Muscle of leg (tissue), 16 donors: ENCODE measurements around the gene RPLP1. TPM values are rescaled to one million over a fixed set of nuclear protein-coding genes. Genes with fewer than 3 reads are reported as not detected.
A peak's percentile ranks its signal among the peaks of the same experiment; 100 is the strongest.

ENCODE experiments used
- DNase-seq: peaks from one replicate; pipeline ENCODE4 v3.0.0; 2013
- H3K27ac ChIP-seq: one replicate; pipeline ENCODE4 v1.5.1; 2013; ENCODE audit warnings: mild to moderate bottlenecking, low read length, control low read depth
- H3K27me3 ChIP-seq: one replicate; pipeline ENCODE4 v1.6.1; 2013; ENCODE audit warnings: low read length; ENCODE audit not compliant: control insufficient read depth, insufficient read depth
- H3K36me3 ChIP-seq: one replicate; pipeline ENCODE4 v1.6.1; 2013; ENCODE audit warnings: low read length; ENCODE audit not compliant: control insufficient read depth, insufficient read depth
- H3K4me1 ChIP-seq: one replicate; pipeline ENCODE4 v1.6.1; 2013; ENCODE audit warnings: low read length; ENCODE audit not compliant: control insufficient read depth, insufficient read depth
- H3K4me3 ChIP-seq: one replicate; pipeline ENCODE4 v1.5.1; 2013; ENCODE audit warnings: low read length, control low read depth
- H3K9me3 ChIP-seq: replicated peaks from 2 replicates; pipeline ENCODE4 v1.6.1; 2013; ENCODE audit warnings: low read depth, low read length; ENCODE audit not compliant: control insufficient read depth
- WGBS: methylation state at CpG from one replicate; pipeline ENCODE4 v1.1.5; 2013; ENCODE audit warnings: missing lambda C conversion rate; ENCODE audit not compliant: insufficient coverage; 5-methylcytosine and 5-hydroxymethylcytosine counted together
- long read RNA-seq, 11 donors: transcript quantifications; one replicate each; lab custom pipeline, GENCODE V29; 2026
- polyA plus RNA-seq, 8 donors: library from polyadenylated mRNA; unstranded; fragments of 120-200 nt; gene quantifications; one replicate each; pipeline versions ENCODE4 v1.2.1 to v1.2.3, GENCODE V29; 2013; ENCODE audit warnings: inconsistent platforms in 1 of 8, low replicate concordance in 1 of 8; ENCODE audit not compliant: insufficient read length in 8 of 8, insufficient read depth in 1 of 8
- total RNA-seq: library from RNA; stranded (reverse); fragments of 120-200 nt; gene quantifications from one replicate; pipeline ENCODE4 v1.2.4, GENCODE V29; 2013

The RPLP1 gene
- total RNA-seq (693 TPM), polyA plus RNA-seq (1,000 to 10,000 TPM; 3,074 to 4,092 (median 3,742) TPM)
- long read RNA-seq, donor 1, transcript RPLP1-204 (3 exons, 940 nt), result minor isoform, 36 of 2,248 reads
- long read RNA-seq, donor 1, transcript RPLP1-201 (4 exons, 1,197 nt), result major isoform, 1,895 of 2,248 reads
- long read RNA-seq, donor 1, transcript RPLP1-202 (3 exons, 445 nt), result minor isoform, 46 of 2,248 reads
- long read RNA-seq, donor 1, partial matches to known transcripts, result 182 of 2,248 reads
- long read RNA-seq, donor 1, other reads (novel, unspliced or antisense), result 89 of 2,248 reads
- long read RNA-seq, donor 2, transcript RPLP1-204 (3 exons, 940 nt), result minor isoform, 5 of 531 reads
- long read RNA-seq, donor 2, transcript RPLP1-202 (3 exons, 445 nt), result minor isoform, 11 of 531 reads
- long read RNA-seq, donor 2, transcript RPLP1-201 (4 exons, 1,197 nt), result major isoform, 396 of 531 reads
- long read RNA-seq, donor 2, partial matches to known transcripts, result 111 of 531 reads
- long read RNA-seq, donor 2, other reads (novel, unspliced or antisense), result 8 of 531 reads
- long read RNA-seq, donor 3, transcript RPLP1-204 (3 exons, 940 nt), result minor isoform, 31 of 3,026 reads
- long read RNA-seq, donor 3, transcript RPLP1-201 (4 exons, 1,197 nt), result major isoform, 2,662 of 3,026 reads
- long read RNA-seq, donor 3, transcript RPLP1-202 (3 exons, 445 nt), result minor isoform, 53 of 3,026 reads
- long read RNA-seq, donor 3, partial matches to known transcripts, result 125 of 3,026 reads
- long read RNA-seq, donor 3, other reads (novel, unspliced or antisense), result 155 of 3,026 reads
- long read RNA-seq, donor 4, transcript RPLP1-202 (3 exons, 445 nt), result minor isoform, 68 of 3,376 reads
- long read RNA-seq, donor 4, transcript RPLP1-201 (4 exons, 1,197 nt), result major isoform, 2,795 of 3,376 reads
- long read RNA-seq, donor 4, transcript RPLP1-204 (3 exons, 940 nt), result minor isoform, 29 of 3,376 reads
- long read RNA-seq, donor 4, partial matches to known transcripts, result 296 of 3,376 reads
- long read RNA-seq, donor 4, other reads (novel, unspliced or antisense), result 188 of 3,376 reads
- long read RNA-seq, donor 5, transcript RPLP1-201 (4 exons, 1,197 nt), result major isoform, 7,214 of 8,251 reads
- long read RNA-seq, donor 5, transcript RPLP1-204 (3 exons, 940 nt), result minor isoform, 53 of 8,251 reads
- long read RNA-seq, donor 5, transcript RPLP1-202 (3 exons, 445 nt), result minor isoform, 112 of 8,251 reads
- long read RNA-seq, donor 5, partial matches to known transcripts, result 373 of 8,251 reads
- long read RNA-seq, donor 5, other reads (novel, unspliced or antisense), result 499 of 8,251 reads
- long read RNA-seq, donor 6, transcript RPLP1-202 (3 exons, 445 nt), result minor isoform, 151 of 6,968 reads
- long read RNA-seq, donor 6, transcript RPLP1-204 (3 exons, 940 nt), result minor isoform, 36 of 6,968 reads
- long read RNA-seq, donor 6, transcript RPLP1-201 (4 exons, 1,197 nt), result major isoform, 6,129 of 6,968 reads
- long read RNA-seq, donor 6, partial matches to known transcripts, result 297 of 6,968 reads
- long read RNA-seq, donor 6, other reads (novel, unspliced or antisense), result 355 of 6,968 reads
- long read RNA-seq, donor 7, transcript RPLP1-204 (3 exons, 940 nt), result minor isoform, 41 of 5,418 reads
- long read RNA-seq, donor 7, transcript RPLP1-201 (4 exons, 1,197 nt), result major isoform, 4,671 of 5,418 reads
- long read RNA-seq, donor 7, transcript RPLP1-202 (3 exons, 445 nt), result minor isoform, 101 of 5,418 reads
- long read RNA-seq, donor 7, partial matches to known transcripts, result 264 of 5,418 reads
- long read RNA-seq, donor 7, other reads (novel, unspliced or antisense), result 341 of 5,418 reads
- long read RNA-seq, donor 8, transcript RPLP1-204 (3 exons, 940 nt), result minor isoform, 91 of 3,928 reads
- long read RNA-seq, donor 8, transcript RPLP1-201 (4 exons, 1,197 nt), result major isoform, 3,160 of 3,928 reads
- long read RNA-seq, donor 8, transcript RPLP1-202 (3 exons, 445 nt), result minor isoform, 75 of 3,928 reads
- long read RNA-seq, donor 8, partial matches to known transcripts, result 435 of 3,928 reads
- long read RNA-seq, donor 8, other reads (novel, unspliced or antisense), result 167 of 3,928 reads
- long read RNA-seq, donor 9, transcript RPLP1-204 (3 exons, 940 nt), result minor isoform, 26 of 4,111 reads
- long read RNA-seq, donor 9, transcript RPLP1-202 (3 exons, 445 nt), result minor isoform, 65 of 4,111 reads
- long read RNA-seq, donor 9, transcript RPLP1-201 (4 exons, 1,197 nt), result major isoform, 3,631 of 4,111 reads
- long read RNA-seq, donor 9, partial matches to known transcripts, result 177 of 4,111 reads
- long read RNA-seq, donor 9, other reads (novel, unspliced or antisense), result 212 of 4,111 reads
- long read RNA-seq, donor 10, transcript RPLP1-201 (4 exons, 1,197 nt), result major isoform, 4,992 of 5,888 reads
- long read RNA-seq, donor 10, transcript RPLP1-202 (3 exons, 445 nt), result minor isoform, 72 of 5,888 reads
- long read RNA-seq, donor 10, transcript RPLP1-204 (3 exons, 940 nt), result minor isoform, 118 of 5,888 reads
- long read RNA-seq, donor 10, partial matches to known transcripts, result 390 of 5,888 reads
- long read RNA-seq, donor 10, other reads (novel, unspliced or antisense), result 316 of 5,888 reads
- long read RNA-seq, donor 11, transcript RPLP1-202 (3 exons, 445 nt), result minor isoform, 112 of 5,262 reads
- long read RNA-seq, donor 11, transcript RPLP1-204 (3 exons, 940 nt), result minor isoform, 45 of 5,262 reads
- long read RNA-seq, donor 11, transcript RPLP1-201 (4 exons, 1,197 nt), result major isoform, 4,348 of 5,262 reads
- long read RNA-seq, donor 11, partial matches to known transcripts, result 476 of 5,262 reads
- long read RNA-seq, donor 11, other reads (novel, unspliced or antisense), result 281 of 5,262 reads

GRCh38 chr15:69452692-69453521 lies at the start of gene RPLP1:
Gene RPLP1, plus strand, starts transcription at chr15:69452818. Its CDS starts 131 bp downstream, at chr15:69452949.
- Histone ChIP-seq H3K27me3 (no peaks in the 10 kb centered on the region), H3K9me3 (no peaks in the 10 kb centered on the region), H3K27ac (peak within 1 kb of the TSS; percentile 94), H3K4me1 (peaks cover 16% of the 10 kb centered on the region), H3K4me3 (peak within 1 kb of the TSS; percentile 94), H3K36me3 (peaks cover 29% of the 10 kb centered on the region)
- DNase-seq, result peak; percentile 99
- under 1% methylated on average over 77 of the region's 77 CpGs for WGBS

DNA sequence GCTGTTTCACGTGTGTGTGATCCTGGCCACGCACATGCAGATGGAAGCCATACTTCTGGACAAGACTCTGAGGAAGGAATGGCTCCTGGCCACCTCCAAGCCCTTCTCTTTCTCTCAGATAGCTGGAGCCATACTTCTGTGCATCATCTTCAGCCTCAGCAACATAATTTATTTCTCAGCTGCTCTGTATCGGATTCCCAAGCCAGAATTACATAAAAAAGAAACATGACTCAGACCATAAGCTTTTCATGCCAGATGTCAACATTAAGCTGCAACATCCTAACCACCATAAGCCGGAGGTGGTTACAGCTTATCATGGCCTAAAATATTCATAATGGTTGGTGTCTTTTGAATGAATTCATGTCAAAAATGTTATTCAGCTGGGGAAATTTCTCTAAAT lies 49.0 kb upstream of the RPLP1 start:
- no peaks in the 10 kb centered on the region for H3K36me3 ChIP-seq
- H3K9me3 ChIP-seq, result no peaks in the 10 kb centered on the region
- 16% methylated on average over 3 of the region's 4 CpGs for WGBS
- no peak overlapping the region for H3K4me3 ChIP-seq
- DNase-seq, result peak; percentile 83
- H3K27me3 ChIP-seq, result no peaks in the 10 kb centered on the region
- no peak overlapping the region for H3K27ac ChIP-seq
- H3K4me1 ChIP-seq, result peaks cover 3% of the 10 kb centered on the region

DNA sequence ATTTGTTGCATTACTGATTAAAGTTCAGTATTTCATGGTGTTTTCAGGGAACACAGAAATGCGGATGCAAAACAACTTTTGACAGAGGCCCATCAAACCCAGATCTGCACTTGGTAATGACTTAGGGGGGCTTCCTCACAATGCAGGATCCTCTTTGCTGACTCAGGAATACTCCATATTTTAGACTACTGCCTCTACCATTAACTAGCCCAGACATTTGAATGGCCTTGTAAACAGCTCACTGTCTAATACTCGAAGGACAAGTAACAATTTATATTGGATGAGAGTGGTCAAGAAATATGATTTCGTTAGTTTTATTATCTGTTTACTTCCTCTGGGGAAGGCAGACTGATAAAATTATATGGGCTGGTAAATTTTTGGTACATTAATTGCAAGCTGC lies 47.5 kb upstream of the RPLP1 start:
- H3K4me3 ChIP-seq, result no peak overlapping the region
- WGBS, result 100% methylated on average over 1 of the region's 3 CpGs
- no peak overlapping the region for H3K27ac ChIP-seq
- no peaks in the 10 kb centered on the region for H3K9me3 ChIP-seq
- DNase-seq, result no peak
- H3K27me3 ChIP-seq, result no peaks in the 10 kb centered on the region
- H3K36me3 ChIP-seq, result no peaks in the 10 kb centered on the region
- H3K4me1 ChIP-seq, result peaks cover 3% of the 10 kb centered on the region

DNA sequence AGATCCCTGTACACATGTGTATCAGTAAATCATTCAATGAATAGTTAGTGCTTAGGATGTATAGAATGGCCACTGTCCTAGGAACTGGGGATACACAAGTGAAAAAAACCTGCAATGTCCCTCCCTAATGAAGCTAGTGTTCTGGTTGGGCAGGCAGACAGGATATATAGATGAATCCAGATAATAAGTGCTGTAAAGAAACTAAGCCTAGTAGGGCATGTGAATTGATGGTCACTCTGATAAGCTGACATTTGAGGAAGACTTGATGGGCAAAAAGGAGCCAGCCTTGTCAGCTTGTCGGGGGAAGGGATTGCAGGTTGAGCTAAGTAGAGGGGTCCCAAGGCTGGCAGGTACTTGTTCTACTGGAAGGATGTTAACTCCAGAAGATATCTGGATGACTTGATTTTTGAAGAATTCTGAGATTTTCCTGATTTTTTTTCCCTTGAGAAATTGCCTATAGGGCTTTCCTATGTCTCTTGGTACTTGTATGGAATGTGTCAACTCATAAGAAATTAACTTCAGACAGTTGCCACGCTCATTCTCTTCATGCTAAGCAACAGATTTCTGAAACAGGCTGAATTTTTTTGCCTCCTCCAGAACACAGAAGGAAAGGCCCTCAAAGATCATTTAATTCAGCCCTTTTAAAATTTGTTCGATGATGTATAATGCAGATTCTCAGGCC lies 44.8 kb upstream of the RPLP1 start:
- peaks cover 7% of the 10 kb centered on the region for H3K4me1 ChIP-seq
- no peaks in the 10 kb centered on the region for H3K27me3 ChIP-seq
- 92% methylated on average over 1 of the region's 3 CpGs for WGBS
- DNase-seq, result no peak
- H3K36me3 ChIP-seq, result no peaks in the 10 kb centered on the region
- H3K9me3 ChIP-seq, result no peaks in the 10 kb centered on the region
- no peak overlapping the region for H3K4me3 ChIP-seq
- no peak overlapping the region for H3K27ac ChIP-seq

DNA sequence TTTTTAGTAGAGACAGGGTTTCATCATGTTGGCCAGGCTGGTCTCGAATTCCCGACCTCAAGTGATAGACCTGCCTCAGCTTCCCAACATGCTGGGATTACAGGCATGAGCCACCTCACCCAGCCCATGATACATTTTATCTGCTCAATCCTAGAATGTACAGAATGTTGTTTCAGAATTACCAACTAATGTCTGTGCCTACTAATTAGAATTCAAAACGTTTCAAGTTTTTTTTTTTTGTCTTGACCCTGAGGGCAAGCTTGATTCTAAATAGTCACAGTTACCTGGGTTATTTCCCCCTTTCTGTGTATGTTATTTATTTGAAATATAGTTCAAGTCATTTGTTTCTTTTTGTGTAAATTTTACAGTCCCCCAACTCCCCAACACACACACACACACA lies 43.8 kb upstream of the RPLP1 start:
- Histone ChIP-seq H3K27ac (no peak overlapping the region), H3K9me3 (no peaks in the 10 kb centered on the region), H3K4me1 (peaks cover 8% of the 10 kb centered on the region), H3K36me3 (no peaks in the 10 kb centered on the region), H3K27me3 (no peaks in the 10 kb centered on the region), H3K4me3 (no peak overlapping the region)
- no peak for DNase-seq
- WGBS, result 100% methylated on average over 1 of the region's 3 CpGs

DNA sequence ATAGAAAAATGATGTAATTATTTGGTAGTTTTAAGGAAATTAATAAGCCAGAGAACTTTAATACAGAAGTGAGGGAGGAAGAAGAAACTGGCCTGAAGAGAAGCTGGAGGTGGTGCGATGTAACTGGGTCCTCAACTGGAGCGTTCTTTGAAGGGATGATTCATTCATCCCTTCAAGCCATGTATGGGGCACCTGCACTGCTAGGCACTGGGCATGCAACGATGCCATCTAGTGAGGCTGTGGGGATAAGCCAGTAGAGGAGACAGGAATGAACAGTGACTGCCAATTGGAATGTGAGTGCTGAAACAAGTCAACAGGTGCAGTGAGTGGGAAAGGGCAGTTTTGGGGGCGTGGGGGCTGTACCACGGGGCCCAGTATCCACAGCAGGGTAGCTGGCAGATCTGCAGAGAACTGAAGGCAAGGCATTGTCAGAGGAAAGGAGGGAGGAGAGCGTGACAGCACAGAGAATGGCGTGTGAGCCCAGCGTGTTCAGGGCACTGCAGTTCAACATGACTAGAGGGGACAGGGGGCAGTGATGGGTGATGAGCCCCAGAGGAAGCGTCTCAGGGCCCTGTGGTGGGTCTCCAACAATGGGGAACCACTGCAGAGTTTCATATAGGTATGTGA lies 42.3 kb upstream of the RPLP1 start:
- WGBS, result 63% methylated on average over 9 of the region's 9 CpGs
- Histone ChIP-seq H3K36me3 (no peaks in the 10 kb centered on the region), H3K27me3 (no peaks in the 10 kb centered on the region), H3K4me3 (no peak overlapping the region), H3K27ac (no peak overlapping the region), H3K4me1 (peaks cover 9% of the 10 kb centered on the region), H3K9me3 (no peaks in the 10 kb centered on the region)
- peak; percentile 42 for DNase-seq

DNA sequence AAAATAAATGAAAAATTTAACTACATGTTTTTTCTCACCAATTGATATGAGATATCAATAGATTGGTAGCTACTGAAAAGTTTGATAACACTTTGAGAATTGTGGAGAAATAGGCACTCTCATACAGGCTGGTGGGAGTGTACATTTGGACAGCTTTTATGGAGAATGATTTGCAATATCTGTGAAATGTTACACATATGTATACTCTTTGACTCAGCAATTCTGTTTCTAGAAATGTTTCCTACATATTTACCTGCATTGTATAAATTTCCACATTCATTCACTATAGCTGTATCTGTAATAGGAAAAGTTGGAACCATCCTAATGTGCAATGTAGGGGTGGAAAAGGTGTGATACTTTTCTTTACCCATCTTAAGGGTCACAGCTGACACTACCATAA lies 40.3 kb upstream of the RPLP1 start:
- H3K4me1 ChIP-seq, result peaks cover 9% of the 10 kb centered on the region

More for the DNA sequence above, 40.3 kb upstream of the RPLP1 start:
- DNase-seq, result no peak
- Histone ChIP-seq H3K27me3 (no peaks in the 10 kb centered on the region), H3K36me3 (no peaks in the 10 kb centered on the region), H3K27ac (no peak overlapping the region), H3K4me3 (no peak overlapping the region), H3K9me3 (no peaks in the 10 kb centered on the region)
